ENCODE results near the gene FBXO31.

GRCh38 chr16:87420026-87421002 is 36.7 kb upstream of the FBXO31 start:
- TF ChIP-seq CTCF (IDR thresholded peaks at IDR 0.05; ENCODE audit: low read length) (peak; percentile 74), EZH2 (IDR thresholded peaks at IDR 0.05; ENCODE audit: borderline replicate concordance, low read length) (no peak)
